HuH-7 (cell line): ENCODE measurements around the gene SLC6A2.
"Not testable (repeated sequence)": the region's sequence is repeated elsewhere in the genome, so short reads cannot be mapped to it uniquely, and the experiment has no call there.

Experiments used
- DNase-seq: peaks from one replicate; pipeline ENCODE4 v3.0.0; 2011; ENCODE audit warnings: low spot score

SLC6A2 gene

GRCh38 chr16:55655897-55656681 lies at the start of gene SLC6A2:
Gene SLC6A2, plus strand, starts transcription at chr16:55655988. Its CDS starts 707 bp downstream, at chr16:55656695.
- no peak for DNase-seq

GRCh38 chr16:55613613-55614335 lies 42.0 kb upstream of the SLC6A2 start:
- DNase-seq, result no peak

DNA sequence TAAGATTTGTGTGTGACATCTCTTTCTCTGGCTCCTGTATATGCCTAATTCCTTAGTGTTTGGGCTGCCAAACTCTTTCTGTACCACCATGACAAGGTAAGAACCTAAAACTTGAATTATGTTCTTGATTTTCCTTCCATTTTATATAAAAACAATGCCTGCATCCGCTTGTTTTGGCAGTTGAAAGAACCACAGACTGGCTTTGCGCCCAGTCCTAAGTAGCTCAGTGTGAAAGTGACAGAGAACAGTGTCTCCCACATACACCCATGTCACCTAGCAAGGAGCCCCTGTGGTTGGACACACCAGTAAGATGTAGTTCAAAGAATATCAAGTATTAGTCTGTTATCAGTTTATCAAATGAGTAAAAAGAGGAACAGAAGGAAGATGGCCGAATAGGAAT lies 40.7 kb upstream of the SLC6A2 start:
- DNase-seq, result no peak

DNA sequence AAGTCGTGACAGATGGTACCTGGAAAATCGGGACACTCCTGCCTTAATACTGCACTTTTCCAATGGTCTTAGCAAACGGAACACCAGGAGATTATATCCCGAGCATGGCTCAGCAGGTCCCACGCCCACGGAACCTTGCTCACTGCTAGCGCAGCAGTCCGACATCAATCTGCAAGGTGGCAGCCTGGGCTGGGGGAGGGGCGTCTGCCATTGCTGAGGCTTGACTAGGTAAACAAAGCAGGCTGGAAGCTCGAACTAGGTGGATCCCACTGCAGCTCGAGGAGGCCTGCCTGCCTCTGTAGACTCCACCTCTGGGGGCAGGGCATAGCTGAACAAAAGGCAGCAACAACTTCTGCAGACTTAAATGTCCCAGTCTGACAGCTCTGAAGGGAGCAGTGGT lies 40.1 kb upstream of the SLC6A2 start:
- DNase-seq, result not testable (repeated sequence)

DNA sequence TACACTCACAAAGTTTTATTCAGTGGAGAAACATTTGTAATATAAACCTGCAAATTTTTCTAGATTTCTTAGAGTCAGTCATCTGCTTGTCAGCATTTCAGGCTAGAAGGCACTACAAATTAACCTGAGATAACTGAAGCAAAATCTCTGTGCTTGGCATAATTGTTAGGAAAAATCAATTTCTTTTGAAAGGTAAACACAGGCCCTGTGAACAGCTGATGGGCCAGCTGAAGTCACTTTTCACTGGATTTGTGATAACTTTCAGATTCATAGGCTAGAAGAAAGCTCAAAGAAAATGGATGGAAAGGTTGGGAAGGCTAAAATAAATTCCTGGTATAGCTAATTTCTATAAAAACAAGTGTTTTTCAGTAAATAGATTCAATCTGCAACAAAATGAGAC lies 34.0 kb upstream of the SLC6A2 start:
- no peak for DNase-seq

DNA sequence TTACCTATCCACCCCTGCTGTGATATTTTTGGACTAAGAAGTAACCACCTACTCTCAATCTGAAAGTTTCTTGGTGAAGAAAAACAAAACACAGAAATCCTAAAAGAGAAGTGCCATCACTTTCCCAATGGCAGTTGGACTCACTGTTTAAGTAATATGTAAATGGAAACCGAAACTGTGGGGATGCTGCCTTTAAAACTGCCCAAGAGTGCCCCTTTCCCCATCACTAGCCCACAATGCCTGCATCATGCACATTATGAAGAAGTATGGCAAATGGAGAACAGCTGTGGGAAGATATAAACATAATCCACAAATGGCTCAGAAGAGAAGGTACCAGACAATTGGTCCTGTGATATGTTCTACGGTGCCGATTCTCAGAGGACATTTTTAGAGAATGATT lies 33.5 kb upstream of the SLC6A2 start:
- DNase-seq, result no peak

GRCh38 chr16:55622930-55623561 lies 32.7 kb upstream of the SLC6A2 start:
- no peak for DNase-seq

DNA sequence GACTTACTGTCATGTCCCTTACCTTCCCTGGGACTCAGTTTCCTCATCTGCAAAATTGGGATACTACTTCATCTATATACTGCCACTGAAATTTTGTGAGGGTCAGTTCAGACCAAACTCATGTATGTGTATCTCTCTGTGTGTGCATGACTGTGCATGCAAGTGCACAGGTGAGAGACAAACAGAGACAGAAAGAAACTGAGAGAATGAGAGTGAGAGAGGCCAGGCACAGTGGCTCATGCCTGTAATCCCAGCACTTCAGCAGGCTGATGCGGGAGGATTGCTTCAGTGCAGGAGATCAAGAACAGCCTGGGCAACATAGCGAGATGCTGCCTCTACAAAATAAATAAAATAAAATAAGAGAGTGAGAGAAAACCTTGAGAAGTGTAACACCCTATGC lies 32.1 kb upstream of the SLC6A2 start:
- DNase-seq, result no peak

DNA sequence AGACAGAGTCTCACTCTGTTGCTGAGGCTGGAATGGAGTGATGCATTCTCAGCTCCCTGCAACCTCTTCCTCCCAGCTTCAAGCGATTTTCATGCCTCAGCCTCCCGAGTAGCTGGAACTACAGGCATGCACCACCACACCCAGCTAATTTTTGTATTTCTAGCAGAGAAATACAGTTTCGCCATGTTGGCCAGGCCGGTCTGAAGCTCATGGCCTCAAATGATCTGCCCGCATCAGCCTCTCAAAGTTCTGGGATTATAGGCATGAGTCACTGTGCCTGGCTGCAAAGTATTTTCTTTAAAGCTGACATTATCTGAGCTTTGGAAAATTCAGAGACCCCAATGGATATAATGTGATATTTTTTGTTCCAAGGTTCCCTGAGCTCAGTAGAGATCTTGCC lies 31.1 kb upstream of the SLC6A2 start:
- DNase-seq, result no peak

- no peak for DNase-seq
Measured at GRCh38 chr16:55625843-55626242, 29.9 kb upstream of the SLC6A2 start.

GRCh38 chr16:55628306-55628968 lies 27.4 kb upstream of the SLC6A2 start:
- no peak for DNase-seq

GRCh38 chr16:55630774-55631173 lies 25.0 kb upstream of the SLC6A2 start:
- DNase-seq, result no peak

- no peak for DNase-seq
Measured at GRCh38 chr16:55632259-55632658, 23.5 kb upstream of the SLC6A2 start.

DNA sequence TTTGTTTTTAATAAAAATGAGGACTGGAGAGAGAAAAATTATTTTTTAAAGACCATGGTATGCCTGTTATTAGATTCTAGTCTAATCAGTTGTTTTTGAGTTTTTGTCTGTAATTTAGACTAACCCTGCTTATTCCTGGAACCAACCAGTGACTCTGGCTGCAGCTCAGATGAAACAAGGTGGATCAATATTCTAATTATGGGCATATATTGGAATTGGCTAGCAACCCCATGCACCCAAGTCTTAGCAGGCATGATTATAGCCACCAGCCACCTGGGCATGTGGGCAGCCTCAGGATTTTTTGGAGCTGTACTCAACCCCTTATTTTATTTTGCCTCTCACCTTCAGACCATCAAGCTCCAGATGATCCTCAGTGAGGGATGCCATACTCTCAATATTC lies 21.6 kb upstream of the SLC6A2 start:
- DNase-seq, result no peak

DNA sequence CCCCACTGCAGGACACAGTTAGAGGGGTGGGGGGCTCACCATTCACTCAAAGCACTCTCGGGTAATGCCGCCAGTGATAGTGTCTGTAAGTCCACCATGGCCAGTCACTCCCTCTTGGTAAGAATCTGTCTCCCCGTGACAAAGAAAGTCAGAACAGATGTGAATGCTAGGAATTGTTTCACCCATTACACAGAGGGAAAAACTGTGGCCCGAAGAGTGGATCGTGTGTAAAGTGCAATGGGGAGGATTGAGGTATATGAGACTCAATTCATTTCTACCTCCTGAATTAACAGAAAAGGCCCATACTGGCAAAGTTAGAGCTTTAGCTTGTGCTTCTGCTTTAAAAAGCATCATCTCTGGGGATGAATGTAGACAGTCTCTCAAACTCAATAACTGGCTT lies 17.5 kb upstream of the SLC6A2 start:
- DNase-seq, result no peak

DNA sequence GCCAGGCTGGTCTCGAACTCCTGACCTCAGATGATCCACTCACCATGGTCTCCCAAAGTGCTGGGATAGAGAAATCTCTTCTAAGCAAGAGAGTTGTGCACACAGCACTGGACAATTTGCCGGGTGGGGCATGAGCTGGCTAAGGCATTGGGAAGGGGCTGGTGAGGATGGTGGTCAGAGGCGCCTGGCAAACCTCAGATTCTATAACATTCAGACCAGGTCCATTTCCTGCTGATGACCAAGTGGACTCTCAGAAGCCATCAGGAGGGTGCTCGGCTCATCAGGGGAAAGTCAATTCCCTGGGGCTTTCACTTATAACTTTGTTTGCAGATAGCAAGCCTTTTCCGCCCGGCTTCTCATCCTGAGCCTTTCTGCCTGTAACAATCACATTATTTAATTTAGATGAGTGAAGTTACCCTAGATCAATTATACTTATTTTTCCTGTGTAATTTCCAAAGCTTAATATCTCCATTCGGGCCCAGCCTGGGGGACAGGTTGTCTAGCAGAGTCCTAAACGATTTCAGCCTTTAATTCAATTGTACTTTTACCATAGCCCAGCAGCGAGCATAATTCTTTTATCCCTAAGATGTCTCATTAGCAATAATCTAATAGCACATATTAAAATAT lies 15.0 kb upstream of the SLC6A2 start:
- no peak for DNase-seq

GRCh38 chr16:55641430-55642056 lies 14.2 kb upstream of the SLC6A2 start:
- no peak for DNase-seq

DNA sequence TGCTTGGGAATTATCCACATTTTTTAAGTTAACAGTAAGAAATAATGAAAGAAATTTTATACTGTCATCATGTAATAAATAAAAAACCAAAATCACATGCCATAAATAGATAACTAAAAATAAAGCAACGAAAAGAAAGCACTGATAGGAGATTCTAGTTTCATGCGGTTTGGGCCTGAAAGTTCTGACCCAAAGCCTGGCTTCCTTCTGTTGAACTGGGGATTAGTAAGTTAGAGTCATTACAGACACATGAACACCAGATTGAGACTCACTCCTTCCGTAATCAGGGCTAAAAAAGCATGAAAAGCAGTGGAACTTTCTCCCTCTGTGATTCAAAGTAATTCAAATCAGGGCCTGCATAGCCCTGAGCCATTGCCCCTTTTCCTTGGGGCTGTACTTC lies 13.2 kb upstream of the SLC6A2 start:
- DNase-seq, result no peak

DNA sequence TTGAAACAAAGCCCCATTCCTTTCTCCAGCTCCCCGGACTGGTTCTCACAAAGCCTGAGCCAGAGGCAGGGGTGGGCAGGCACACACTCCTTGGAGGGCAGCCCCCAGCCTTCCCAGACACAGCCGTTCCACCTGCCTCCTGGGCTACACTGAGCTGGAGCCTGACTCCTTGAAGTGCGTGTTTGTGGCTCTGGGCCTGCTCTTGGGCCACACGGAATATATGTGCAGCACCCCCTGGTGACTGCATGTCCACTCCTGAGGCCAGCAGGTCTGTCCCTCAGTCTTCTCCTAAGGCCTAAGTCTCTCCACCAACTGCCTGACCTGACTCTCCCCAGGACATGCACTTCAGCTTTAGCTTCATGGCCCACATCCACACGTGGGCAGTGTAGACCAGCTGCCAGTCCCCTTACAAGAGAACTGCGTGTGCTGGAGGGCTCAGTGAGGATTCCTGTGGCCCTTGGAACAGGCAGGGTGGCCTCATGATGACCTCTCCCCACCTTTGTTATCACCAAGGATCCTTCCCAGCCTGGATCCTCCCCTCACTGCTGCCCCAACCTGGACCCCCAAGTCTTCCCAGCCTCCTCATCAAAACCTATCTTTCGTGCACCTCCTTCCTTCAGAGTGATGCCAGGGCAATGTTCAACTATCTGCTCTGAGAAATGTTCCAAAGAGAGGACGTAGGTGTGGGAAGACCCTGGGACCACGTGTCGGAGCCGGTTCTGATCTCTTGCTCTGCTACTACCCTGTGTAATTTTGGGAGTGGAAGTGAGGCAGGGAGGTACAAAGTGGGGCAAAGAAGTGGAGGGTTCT lies 12.4 kb upstream of the SLC6A2 start:
- no peak for DNase-seq

DNA sequence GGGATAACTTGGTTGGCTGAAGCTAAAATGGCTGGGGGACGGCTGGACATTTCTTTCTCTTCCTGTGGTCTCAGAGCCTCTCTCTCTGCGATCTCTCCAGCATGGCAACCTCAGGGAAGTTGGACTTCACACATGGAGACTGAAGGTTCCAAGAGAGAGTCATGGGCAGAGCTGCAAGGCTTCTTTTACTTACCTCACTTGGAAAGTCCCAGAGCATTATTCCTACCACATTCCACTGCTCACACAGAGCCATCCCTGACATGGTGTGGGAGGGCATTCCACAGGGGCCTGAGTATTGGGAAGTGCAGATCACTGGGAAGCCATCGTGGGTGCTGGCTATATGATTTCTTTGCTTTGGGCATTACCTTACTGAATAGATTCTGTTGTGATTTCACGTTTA lies 9.8 kb upstream of the SLC6A2 start:
- no peak for DNase-seq

DNA sequence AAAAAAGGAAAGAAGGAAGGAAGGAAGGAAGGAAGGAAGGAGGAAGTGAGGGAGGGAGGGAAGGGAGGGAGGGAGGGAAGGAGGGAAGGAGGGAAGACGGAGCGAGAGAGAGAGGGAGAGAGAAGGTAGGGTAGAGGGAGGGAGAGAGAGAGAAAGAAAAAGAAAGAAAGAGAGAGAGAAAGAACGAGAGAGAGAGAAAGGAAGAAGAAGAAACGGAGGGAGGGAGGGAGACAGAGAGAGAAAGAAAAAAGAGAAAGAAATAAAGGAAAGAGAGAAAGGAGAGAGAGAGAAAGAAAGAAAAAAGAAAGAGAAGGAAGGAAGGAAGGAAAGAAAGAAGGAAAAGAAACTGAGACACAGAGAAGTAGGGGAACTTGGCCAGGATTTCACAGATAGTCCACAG lies 8.4 kb upstream of the SLC6A2 start:
- DNase-seq, result no peak
